H9 (cell line): Measurements from ENCODE around the gene CWC22. TPM values are rescaled to one million over a fixed set of nuclear protein-coding genes. Genes with fewer than 3 reads are reported as not detected.

Source experiments
- DNase-seq: peaks from one replicate; pipeline ENCODE4 v3.0.0-alpha.2; 2017
- H2AFZ ChIP-seq: one replicate; pipeline ENCODE4 v1.6.1; 2013; ENCODE audit warnings: mild to moderate bottlenecking, low read length, control low read depth, moderate library complexity
- H2AK5ac ChIP-seq: 2 replicates; pipeline ENCODE4 v1.6.1; 2013; ENCODE audit warnings: low read length, control low read depth, mixed read lengths; ENCODE audit not compliant: insufficient read length
- H2BK120ac ChIP-seq: one replicate; pipeline ENCODE4 v1.6.1; 2013; ENCODE audit warnings: low read depth, mild to moderate bottlenecking, low read length, control low read depth, inconsistent platforms; ENCODE audit not compliant: poor library complexity, severe bottlenecking
- H2BK12ac ChIP-seq: 2 replicates; pipeline ENCODE4 v1.6.1; 2013; ENCODE audit warnings: low read length, control low read depth, mixed read lengths, low read depth; ENCODE audit not compliant: insufficient read length
- H2BK15ac ChIP-seq: 2 replicates; pipeline ENCODE4 v1.6.1; 2013; ENCODE audit warnings: low read depth, low read length, control low read depth
- H2BK20ac ChIP-seq: one replicate; pipeline ENCODE4 v1.6.1; 2013; ENCODE audit warnings: low read depth, mild to moderate bottlenecking, low read length, control low read depth, inconsistent platforms; ENCODE audit not compliant: poor library complexity, severe bottlenecking
- H2BK5ac ChIP-seq: 2 replicates; pipeline ENCODE4 v1.6.1; 2013; ENCODE audit warnings: low read length, control low read depth, mixed read lengths; ENCODE audit not compliant: insufficient read length
- H3K14ac ChIP-seq: 2 replicates; pipeline ENCODE4 v1.6.1; 2013; ENCODE audit warnings: low read length, control low read depth; ENCODE audit not compliant: insufficient read depth
- H3K18ac ChIP-seq: 2 replicates; pipeline ENCODE4 v1.6.1; 2013; ENCODE audit warnings: low read depth, mild to moderate bottlenecking, mixed read lengths, low read length, control low read depth; ENCODE audit not compliant: insufficient read length
- H3K23ac ChIP-seq: 2 replicates; pipeline ENCODE4 v1.6.1; 2013; ENCODE audit warnings: low read length, control low read depth, mixed read lengths, low read depth; ENCODE audit not compliant: insufficient read length
- H3K23me2 ChIP-seq: 2 replicates; pipeline ENCODE4 v1.6.1; 2013; ENCODE audit warnings: low read depth, mild to moderate bottlenecking, mixed read lengths, low read length, control low read depth; ENCODE audit not compliant: insufficient read length, poor library complexity, severe bottlenecking
- H3K27ac ChIP-seq: 2 replicates; pipeline ENCODE4 v1.5.1; 2013; ENCODE audit warnings: low read length, control low read depth, mixed read lengths, low read depth; ENCODE audit not compliant: insufficient read length
- H3K27me3 ChIP-seq: 2 replicates; pipeline ENCODE4 v1.6.1; 2013; ENCODE audit warnings: low read length, control low read depth, inconsistent platforms; ENCODE audit not compliant: insufficient read depth
- H3K4ac ChIP-seq: 2 replicates; pipeline ENCODE4 v1.6.1; 2013; ENCODE audit warnings: low read depth, mild to moderate bottlenecking, control low read depth, inconsistent platforms, low read length, moderate library complexity
- H3K4me1 ChIP-seq: 2 replicates; pipeline ENCODE4 v1.6.1; 2013; ENCODE audit warnings: low read length, control low read depth, inconsistent platforms; ENCODE audit not compliant: insufficient read depth
- H3K4me2 ChIP-seq: 2 replicates; pipeline ENCODE4 v1.6.1; 2013; ENCODE audit warnings: low read length, control low read depth, mixed read lengths; ENCODE audit not compliant: insufficient read length, insufficient read depth
- H3K56ac ChIP-seq: 2 replicates; pipeline ENCODE4 v1.6.1; 2013; ENCODE audit warnings: low read depth, mild to moderate bottlenecking, mixed read lengths, low read length, control low read depth; ENCODE audit not compliant: insufficient read length
- H3K79me1 ChIP-seq: 2 replicates; pipeline ENCODE4 v1.6.1; 2013; ENCODE audit warnings: low read depth, mild to moderate bottlenecking, moderate library complexity, low read length, control low read depth, inconsistent platforms; ENCODE audit not compliant: insufficient read depth, poor library complexity, severe bottlenecking
- H3K79me2 ChIP-seq: 2 replicates; pipeline ENCODE4 v1.6.1; 2013; ENCODE audit warnings: low read length, control low read depth, inconsistent platforms; ENCODE audit not compliant: insufficient read depth
- H3K9ac ChIP-seq: 2 replicates; pipeline ENCODE4 v1.6.1; 2013; ENCODE audit warnings: low read length, control low read depth, mixed read lengths; ENCODE audit not compliant: insufficient read length; ENCODE audit errors: extremely low read depth
- H3K9me3 ChIP-seq: one replicate; pipeline ENCODE4 v1.6.1; 2013; ENCODE audit warnings: low read depth, low read length, inconsistent platforms; ENCODE audit not compliant: control insufficient read depth
- H3T11ph ChIP-seq: one replicate; pipeline ENCODE4 v1.6.1; 2013; ENCODE audit warnings: mild to moderate bottlenecking, low read length, control low read depth, inconsistent platforms
- H4K20me1 ChIP-seq: one replicate; pipeline ENCODE4 v1.6.1; 2013; ENCODE audit not compliant: control insufficient read depth, insufficient read length, insufficient read depth
- H4K5ac ChIP-seq: 2 replicates; pipeline ENCODE4 v1.6.1; 2013; ENCODE audit warnings: low read depth, mild to moderate bottlenecking, mixed read lengths, low read length, control low read depth; ENCODE audit not compliant: insufficient read length
- H4K8ac ChIP-seq: replicated peaks from 2 replicates; pipeline ENCODE4 v1.6.1; 2013; ENCODE audit warnings: low read length, control low read depth, mixed read lengths, low read depth; ENCODE audit not compliant: insufficient read length
- H4K91ac ChIP-seq: 2 replicates; pipeline ENCODE4 v1.6.1; 2013; ENCODE audit warnings: low read depth, mild to moderate bottlenecking, moderate library complexity, mixed read lengths, low read length, control low read depth; ENCODE audit not compliant: insufficient read length
- H3K27ac Mint-ChIP-seq, 3 experiments: 2 replicates in 2 of 3; 3 replicates in 1 of 3; pipeline ENCODE4 v1.8.0; 2020 to 2021; ENCODE audit warnings: mixed read lengths in 3 of 3, mild to moderate bottlenecking in 1 of 3, moderate library complexity in 1 of 3
- H3K27me3 Mint-ChIP-seq: 2 replicates; pipeline ENCODE4 v1.8.0; 2021; ENCODE audit warnings: low read depth, mild to moderate bottlenecking, moderate library complexity, mixed read lengths
- H3K36me3 Mint-ChIP-seq, 3 experiments: 2 replicates in 2 of 3; 3 replicates in 1 of 3; pipeline ENCODE4 v1.8.0; 2020 to 2021; ENCODE audit warnings: low read depth in 3 of 3, mixed read lengths in 3 of 3; ENCODE audit not compliant: insufficient read depth in 1 of 3
- H3K4me1 Mint-ChIP-seq, 2 experiments: 2 replicates each; pipeline ENCODE4 v1.8.0; 2020; ENCODE audit warnings: mixed read lengths in 2 of 2
- H3K4me3 Mint-ChIP-seq, 2 experiments: 2 replicates in 1 of 2; 3 replicates in 1 of 2; pipeline ENCODE4 v1.8.0; 2020 to 2021; ENCODE audit warnings: mild to moderate bottlenecking in 2 of 2, mixed read lengths in 2 of 2, moderate library complexity in 1 of 2
- H3K9me3 Mint-ChIP-seq, 2 experiments: 2 replicates in 1 of 2; 3 replicates in 1 of 2; pipeline ENCODE4 v1.8.0; 2020; ENCODE audit warnings: mild to moderate bottlenecking in 2 of 2, mixed read lengths in 2 of 2, moderate library complexity in 1 of 2
- WGBS: extraction: QIAGEN DNeasy Blood & Tissue Kit; methylation state at CpG from one replicate; pipeline ENCODE4 v1.1.7; 2013; ENCODE audit warnings: missing lambda C conversion rate, low lambda C conversion rate, mixed read lengths; ENCODE audit not compliant: insufficient read length; ENCODE audit errors: extremely low coverage; 5-methylcytosine and 5-hydroxymethylcytosine counted together
- total RNA-seq: library from RNA; stranded (reverse); gene quantifications from 2 replicates; pipeline ENCODE4 v1.2.1, GENCODE V29; 2021
- TF ChIP-seq, protein P1 (sequence below): fragments of 200-600 bp; sonication (generic); conservative IDR thresholded peaks from 3 replicates; pipeline ENCODE4 v1.8.0; 2021; ENCODE audit warnings: antibody characterized with exemption, mild to moderate bottlenecking

CWC22 gene
- total RNA-seq, 1 experiment from 2014 or later, result 43.4 TPM

DNA sequence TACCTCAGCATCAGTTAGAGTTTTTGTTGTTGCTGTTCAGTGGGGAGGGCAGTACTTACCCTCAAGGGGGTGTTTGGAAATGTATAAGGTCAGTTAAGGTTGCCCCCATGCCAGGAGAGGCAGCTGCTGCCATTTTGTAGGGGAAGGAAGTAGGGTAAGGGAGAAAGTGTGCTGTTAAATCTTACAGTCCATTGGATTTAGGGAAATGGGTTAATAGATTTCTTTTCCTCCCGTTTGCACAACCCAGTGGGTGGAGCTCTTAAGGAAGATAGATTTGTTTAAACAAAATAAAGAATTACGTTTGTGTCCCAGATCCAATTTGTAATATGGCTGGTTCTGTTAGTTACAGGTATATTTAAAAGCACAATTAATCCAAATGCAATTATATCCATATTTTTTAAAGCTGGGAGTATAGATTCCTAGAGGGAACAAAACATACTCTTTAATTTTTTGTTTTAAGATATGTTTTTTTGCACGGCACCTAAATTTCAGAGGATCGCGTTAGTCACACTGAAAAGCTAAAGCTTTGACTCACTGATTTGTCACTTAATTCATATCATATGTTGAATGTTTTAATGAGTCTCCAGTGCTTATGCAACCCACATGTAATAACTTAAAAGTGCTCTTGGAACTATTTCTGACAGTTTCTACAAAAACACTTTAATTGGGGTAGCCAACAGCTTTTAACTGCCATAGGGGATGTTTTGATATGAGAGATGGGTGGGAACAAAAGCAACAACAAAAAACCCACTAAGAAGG lies 9.0 kb upstream of the CWC22 start:
- no peak overlapping the region for H3K56ac ChIP-seq
- no CpG with 5 or more reads among the region's 5 CpGs for WGBS
- no peak overlapping the region for H2BK5ac ChIP-seq
- no peak for DNase-seq
- no peak overlapping the region for H2AK5ac ChIP-seq
- Mint-ChIP-seq H3K9me3 (peaks cover 2 to 4% of the 10 kb centered on the region in 2 experiments; a peak in 2 of 5 replicates), H3K36me3 (peaks cover 0 to 4% (median 0%) of the 10 kb centered on the region in 3 experiments; a peak in 3 of 7 replicates), H3K27me3 (no peaks in the 10 kb centered on the region), H3K27ac (no peak overlapping the region), H3K4me3 (no peak overlapping the region), H3K4me1 (peaks cover 0 to 2% of the 10 kb centered on the region in 2 experiments; a peak in 1 of 4 replicates)
- H3K27ac ChIP-seq, result no peak overlapping the region
- TF ChIP-seq, protein P1, sequence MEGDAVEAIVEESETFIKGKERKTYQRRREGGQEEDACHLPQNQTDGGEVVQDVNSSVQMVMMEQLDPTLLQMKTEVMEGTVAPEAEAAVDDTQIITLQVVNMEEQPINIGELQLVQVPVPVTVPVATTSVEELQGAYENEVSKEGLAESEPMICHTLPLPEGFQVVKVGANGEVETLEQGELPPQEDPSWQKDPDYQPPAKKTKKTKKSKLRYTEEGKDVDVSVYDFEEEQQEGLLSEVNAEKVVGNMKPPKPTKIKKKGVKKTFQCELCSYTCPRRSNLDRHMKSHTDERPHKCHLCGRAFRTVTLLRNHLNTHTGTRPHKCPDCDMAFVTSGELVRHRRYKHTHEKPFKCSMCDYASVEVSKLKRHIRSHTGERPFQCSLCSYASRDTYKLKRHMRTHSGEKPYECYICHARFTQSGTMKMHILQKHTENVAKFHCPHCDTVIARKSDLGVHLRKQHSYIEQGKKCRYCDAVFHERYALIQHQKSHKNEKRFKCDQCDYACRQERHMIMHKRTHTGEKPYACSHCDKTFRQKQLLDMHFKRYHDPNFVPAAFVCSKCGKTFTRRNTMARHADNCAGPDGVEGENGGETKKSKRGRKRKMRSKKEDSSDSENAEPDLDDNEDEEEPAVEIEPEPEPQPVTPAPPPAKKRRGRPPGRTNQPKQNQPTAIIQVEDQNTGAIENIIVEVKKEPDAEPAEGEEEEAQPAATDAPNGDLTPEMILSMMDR, result no peak
- no peak overlapping the region for H4K5ac ChIP-seq
- H3K9me3 ChIP-seq, result no peaks in the 10 kb centered on the region
- H2BK15ac ChIP-seq, result no peak overlapping the region
- no peaks in the 10 kb centered on the region for H3K79me1 ChIP-seq
- no peaks in the 10 kb centered on the region for H3K4me1 ChIP-seq
- no peak overlapping the region for H3K4me2 ChIP-seq
- H3K23ac ChIP-seq, result no peak overlapping the region
- H3K4ac ChIP-seq, result no peak overlapping the region
- H4K91ac ChIP-seq, result no peak overlapping the region
- H3K79me2 ChIP-seq, result no peaks in the 10 kb centered on the region
- H4K20me1 ChIP-seq, result no peaks in the 10 kb centered on the region
- no peak overlapping the region for H2BK12ac ChIP-seq
- H3K27me3 ChIP-seq, result no peaks in the 10 kb centered on the region
- H4K8ac ChIP-seq, result no peak overlapping the region
- H3T11ph ChIP-seq, result no peak overlapping the region
- no peak overlapping the region for H3K9ac ChIP-seq
- no peaks in the 10 kb centered on the region for H3K23me2 ChIP-seq
- H2BK120ac ChIP-seq, result no peak overlapping the region
- no peak overlapping the region for H2BK20ac ChIP-seq
- H2AFZ ChIP-seq, result no peak overlapping the region
- H3K18ac ChIP-seq, result no peak overlapping the region
- H3K14ac ChIP-seq, result no peak overlapping the region
